ENCODE data around the gene CYP4F22.
"Not testable (repeated sequence)": the region's sequence is repeated elsewhere in the genome, so short reads cannot be mapped to it uniquely, and the experiment has no call there.

Gene CYP4F22

GRCh38 chr19:15467734-15468214 lies 40.6 kb upstream of the CYP4F22 start:
- H3K4me1 ChIP-seq = no peaks in the 10 kb centered on the region
- TF ChIP-seq, protein P1, sequence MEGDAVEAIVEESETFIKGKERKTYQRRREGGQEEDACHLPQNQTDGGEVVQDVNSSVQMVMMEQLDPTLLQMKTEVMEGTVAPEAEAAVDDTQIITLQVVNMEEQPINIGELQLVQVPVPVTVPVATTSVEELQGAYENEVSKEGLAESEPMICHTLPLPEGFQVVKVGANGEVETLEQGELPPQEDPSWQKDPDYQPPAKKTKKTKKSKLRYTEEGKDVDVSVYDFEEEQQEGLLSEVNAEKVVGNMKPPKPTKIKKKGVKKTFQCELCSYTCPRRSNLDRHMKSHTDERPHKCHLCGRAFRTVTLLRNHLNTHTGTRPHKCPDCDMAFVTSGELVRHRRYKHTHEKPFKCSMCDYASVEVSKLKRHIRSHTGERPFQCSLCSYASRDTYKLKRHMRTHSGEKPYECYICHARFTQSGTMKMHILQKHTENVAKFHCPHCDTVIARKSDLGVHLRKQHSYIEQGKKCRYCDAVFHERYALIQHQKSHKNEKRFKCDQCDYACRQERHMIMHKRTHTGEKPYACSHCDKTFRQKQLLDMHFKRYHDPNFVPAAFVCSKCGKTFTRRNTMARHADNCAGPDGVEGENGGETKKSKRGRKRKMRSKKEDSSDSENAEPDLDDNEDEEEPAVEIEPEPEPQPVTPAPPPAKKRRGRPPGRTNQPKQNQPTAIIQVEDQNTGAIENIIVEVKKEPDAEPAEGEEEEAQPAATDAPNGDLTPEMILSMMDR (IDR thresholded peaks at IDR 0.05; ENCODE audit: low read depth, low read length) = no peak
- no peak for DNase-seq
- H3K9me3 ChIP-seq = no peaks in the 10 kb centered on the region
- H3K36me3 ChIP-seq = no peaks in the 10 kb centered on the region
- no peak overlapping the region for H3K4me3 ChIP-seq (ENCODE audit: low read depth, low read length)
- H3K27me3 ChIP-seq = peaks cover 34% of the 10 kb centered on the region

DNA sequence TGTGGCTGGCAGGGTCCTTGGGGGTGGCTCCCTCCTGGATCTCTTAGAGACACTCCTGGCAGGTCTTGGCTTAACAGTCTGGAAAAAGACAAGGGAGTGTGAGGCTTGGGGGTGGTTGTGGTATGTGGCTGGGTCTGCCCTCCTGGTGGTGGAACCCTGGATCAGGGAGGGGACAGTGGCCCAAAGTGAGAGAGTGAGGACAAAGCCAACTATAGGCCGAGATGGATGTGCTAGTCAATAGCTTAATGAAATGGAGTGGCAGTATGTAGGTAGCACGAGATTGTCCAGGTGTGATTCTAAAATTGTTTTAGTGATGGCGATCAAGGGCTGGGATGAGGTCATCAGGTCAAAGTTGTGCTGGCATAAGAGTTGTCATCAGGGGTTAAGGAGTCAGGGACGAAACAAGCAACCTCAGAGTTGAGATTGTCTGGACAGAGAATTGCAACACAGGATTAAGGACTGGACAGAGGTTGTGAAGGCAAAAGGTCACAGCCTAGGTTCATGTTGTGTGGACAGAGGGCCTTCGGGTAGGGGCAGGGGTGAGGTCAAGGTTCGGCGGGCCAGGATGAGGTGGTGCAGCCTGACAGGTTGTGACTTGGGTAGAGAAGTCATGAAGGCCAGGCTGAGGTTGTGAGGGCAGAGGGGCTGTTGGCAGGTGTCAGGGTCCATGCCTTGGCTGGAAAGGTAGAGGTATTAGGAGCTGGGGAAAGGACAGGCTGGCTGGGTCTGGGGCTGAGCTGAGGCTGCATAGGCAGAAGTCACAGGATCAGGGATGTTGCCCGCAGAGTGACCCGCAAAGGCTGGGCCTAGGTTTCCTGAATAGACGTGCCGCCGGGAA lies 39.4 kb upstream of the CYP4F22 start:
- Histone ChIP-seq H3K4me1 (no peaks in the 10 kb centered on the region), H3K27me3 (peaks cover 25% of the 10 kb centered on the region), H3K36me3 (no peaks in the 10 kb centered on the region), H3K4me3 (ENCODE audit: low read depth, low read length) (no peak overlapping the region), H3K9me3 (no peaks in the 10 kb centered on the region)
- TF ChIP-seq, protein P1 (IDR thresholded peaks at IDR 0.05; ENCODE audit: low read depth, low read length) = no peak
- no peak for DNase-seq

DNA sequence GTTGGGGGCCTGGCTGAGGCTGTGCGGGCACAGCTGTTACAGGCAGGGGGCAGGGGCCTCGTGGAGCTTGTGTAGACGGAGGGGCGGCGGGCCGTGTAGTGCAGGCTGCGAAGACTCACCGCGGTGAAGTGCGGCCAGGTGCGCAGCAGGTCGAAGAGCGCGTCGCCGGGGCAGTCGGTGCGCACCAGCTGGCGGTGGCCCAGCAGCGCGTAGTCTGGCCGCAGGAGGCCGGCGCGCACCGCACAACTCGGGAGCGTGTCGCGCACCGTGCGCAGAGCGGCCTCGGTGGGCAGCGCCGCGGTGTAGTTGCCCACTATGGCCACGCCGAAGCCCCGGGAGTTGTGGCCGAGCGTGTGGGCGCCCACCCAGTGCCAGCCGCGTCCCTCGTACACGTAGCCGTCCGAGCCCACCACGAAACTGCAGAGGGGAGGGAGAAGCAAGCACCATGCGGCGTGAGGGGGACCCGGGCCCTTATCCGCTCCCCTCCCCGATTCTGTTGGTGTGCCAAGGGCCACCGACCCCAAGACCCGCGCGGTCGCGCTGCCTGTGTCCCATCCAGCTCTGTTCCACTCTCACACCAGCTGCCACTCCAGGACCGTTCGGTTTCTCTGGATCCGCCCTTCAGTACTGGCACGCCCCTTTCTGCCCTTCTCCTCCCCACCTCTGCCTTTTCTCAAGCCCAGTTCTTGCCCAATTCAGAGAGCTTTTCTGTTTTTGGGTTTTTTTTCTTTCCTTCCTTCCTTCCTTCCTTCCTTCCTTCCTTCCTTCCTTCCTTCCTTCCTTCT lies 38.6 kb upstream of the CYP4F22 start:
- H3K4me3 ChIP-seq (ENCODE audit: low read depth, low read length) = no peak overlapping the region
- no peaks in the 10 kb centered on the region for H3K9me3 ChIP-seq
- DNase-seq = no peak
- no peaks in the 10 kb centered on the region for H3K4me1 ChIP-seq
- TF ChIP-seq, protein P1 (IDR thresholded peaks at IDR 0.05; ENCODE audit: low read depth, low read length) = no peak
- no peaks in the 10 kb centered on the region for H3K36me3 ChIP-seq
- peaks cover 25% of the 10 kb centered on the region for H3K27me3 ChIP-seq

DNA sequence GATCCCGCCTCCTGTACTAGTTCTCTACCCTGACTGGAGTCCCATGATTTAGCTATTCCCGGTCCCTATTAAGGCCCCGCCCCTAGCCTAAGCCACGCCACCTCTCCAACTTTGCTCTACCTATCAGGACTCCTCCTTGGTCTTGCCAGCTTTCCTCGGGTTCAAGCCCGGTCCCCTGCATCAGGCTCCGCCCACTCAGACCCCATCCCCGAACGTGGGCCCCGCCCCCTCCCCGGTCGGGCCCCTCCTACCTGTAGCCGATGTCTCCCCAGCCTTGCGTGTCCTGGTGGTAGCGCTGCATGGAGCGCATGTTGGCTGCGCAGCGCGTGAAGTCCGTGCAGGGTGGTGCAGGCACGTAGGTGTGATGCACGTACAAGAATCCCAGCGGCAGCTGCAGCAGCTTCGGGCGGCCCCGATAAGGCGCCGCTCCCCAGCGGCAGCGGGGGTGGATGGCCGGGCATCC lies 36.7 kb upstream of the CYP4F22 start:
- no peaks in the 10 kb centered on the region for H3K9me3 ChIP-seq
- no peaks in the 10 kb centered on the region for H3K36me3 ChIP-seq
- H3K27me3 ChIP-seq = peaks cover 25% of the 10 kb centered on the region
- DNase-seq = no peak
- H3K4me1 ChIP-seq = no peaks in the 10 kb centered on the region
- no peak overlapping the region for H3K4me3 ChIP-seq (ENCODE audit: low read depth, low read length)
- TF ChIP-seq, protein P1 (IDR thresholded peaks at IDR 0.05; ENCODE audit: low read depth, low read length) = no peak

DNA sequence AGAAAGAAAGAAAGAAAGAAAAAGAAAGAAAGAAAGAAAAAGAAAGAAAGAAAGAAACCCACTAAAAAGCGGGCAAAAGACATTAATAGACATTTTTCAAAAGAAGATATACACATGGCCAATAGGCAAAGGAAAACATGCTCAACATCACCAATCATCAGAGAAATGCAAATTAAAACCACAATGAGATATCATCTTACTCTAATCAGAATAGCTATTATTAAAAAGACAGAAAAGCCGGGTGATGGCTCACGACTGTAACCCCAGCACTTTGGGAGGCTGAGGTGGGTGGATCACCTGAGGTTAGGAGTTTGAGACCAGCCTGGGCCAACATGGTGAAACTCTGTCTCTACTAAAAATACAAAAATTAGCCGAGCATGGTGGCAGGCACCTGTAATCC lies 34.5 kb upstream of the CYP4F22 start:
- not testable (repeated sequence) for DNase-seq; H3K4me1 ChIP-seq; H3K9me3 ChIP-seq; H3K36me3 ChIP-seq; H3K4me3 ChIP-seq (ENCODE audit: low read depth, low read length)
- peaks cover 19% of the 10 kb centered on the region for H3K27me3 ChIP-seq

- no peaks in the 10 kb centered on the region for H3K4me1 ChIP-seq
- no peak overlapping the region for H3K4me3 ChIP-seq (ENCODE audit: low read depth, low read length)
- H3K9me3 ChIP-seq = no peaks in the 10 kb centered on the region
- H3K36me3 ChIP-seq = no peaks in the 10 kb centered on the region
- DNase-seq = no peak
- TF ChIP-seq, protein P1 (IDR thresholded peaks at IDR 0.05; ENCODE audit: low read depth, low read length) = no peak
- H3K27me3 ChIP-seq = peaks cover 6% of the 10 kb centered on the region; the same call in 1 of the 2 replicates
Observed at GRCh38 chr19:15475169-15475568, 33.2 kb upstream of the CYP4F22 start.

All from BE2C (cell line).